ENCODE data around the gene DOK6. TPM values are rescaled to one million over a fixed set of nuclear protein-coding genes. Genes with fewer than 3 reads are reported as not detected.

Gene DOK6
- total and polyA plus RNA-seq, 9 of the 15 experiments (the other 6 are each of a cell fraction or from before 2014, with no cell fraction given) = not detected

GRCh38 chr18:69567813-69568488, 167.3 kb downstream of the DOK6 start:
- Histone ChIP-seq H2AFZ (ENCODE audit: low read depth, low read length) (no peak overlapping the region), H4K20me1 (replicated peaks; ENCODE audit: control insufficient read depth, insufficient read depth, low read length) (no peaks in the 10 kb centered on the region), H3K9me3 (replicated peaks; ENCODE audit: control insufficient read depth, insufficient read depth, low read depth, low read length) (no peaks in the 10 kb centered on the region; the same call in 1 of the 2 replicates), H3K27ac (ENCODE audit: extremely low read depth, low read depth, low read length) (no peak overlapping the region), H3K27me3 (ENCODE audit: control insufficient read depth in 2 of 2, insufficient read depth in 2 of 2, low read length in 2 of 2) (no peaks in the 10 kb centered on the region), H3K36me3 (ENCODE audit: control insufficient read depth, insufficient read depth, low read length) (no peaks in the 10 kb centered on the region), H3K79me2 (ENCODE audit: control insufficient read depth, insufficient read depth, low read length) (no peaks in the 10 kb centered on the region), H3K9me1 (ENCODE audit: control insufficient read depth, insufficient read depth, low read length) (no peaks in the 10 kb centered on the region), H3K9ac (ENCODE audit: insufficient read depth in 1 of 2, low read depth in 2 of 2, low read length in 2 of 2) (no peak overlapping the region), H3K4me1 (replicated peaks in 1 of 2; ENCODE audit: control insufficient read depth in 2 of 2, insufficient read depth in 2 of 2, low read length in 2 of 2) (no peaks in the 10 kb centered on the region), H3K4me2 (ENCODE audit: insufficient read depth, low read length) (no peak overlapping the region), H3K4me3 (no peak overlapping the region)
- no TSS peak for BruUV-seq (replicated peaks)
- POLR2A ChIA-PET = no interaction called here
- intact Hi-C loops (cut with micrococcal nuclease) = no loop called here
- FAIRE-seq (no peak), DNase-seq (ENCODE audit: extremely low read depth in 1 of 4, low spot score in 3 of 4) (peak in 1 of 4 experiments; percentile 0), ATAC-seq (no peak)
- in situ Hi-C loops (cut with MboI) = no loop called here
- WGBS (ENCODE audit: insufficient coverage, low coverage, missing lambda C conversion rate) = 7% methylated on average over 10 of the region's 10 CpGs
- CTCF ChIA-PET (ENCODE audit: low intra/inter-chr PET ratio) = no interaction called here
- TF ChIP-seq ZNF23 (CRISPR knock-in tag; IDR thresholded peaks at IDR 0.05) (no peak), RCOR1 (IDR thresholded peaks at IDR 0.05; ENCODE audit: borderline replicate concordance in 1 of 2, low read depth in 2 of 2, low read length in 2 of 2) (no peak), ATF1 (CRISPR knock-in tag; IDR thresholded peaks at IDR 0.05) (no peak), ATF1 (tag; IDR thresholded peaks at IDR 0.05) (no peak), ZNF239 (CRISPR knock-in tag; IDR thresholded peaks at IDR 0.05) (no peak), ZNF253 (CRISPR knock-in tag; conservative IDR thresholded peaks at IDR 0.05) (no peak), ZNF717 (CRISPR knock-in tag; IDR thresholded peaks at IDR 0.05) (no peak), RBM15 (IDR thresholded peaks at IDR 0.05; ENCODE audit: insufficient read depth, low read length) (no peak), ZNF174 (CRISPR knock-in tag; IDR thresholded peaks at IDR 0.05) (no peak), SREBF1 (IDR thresholded peaks at IDR 0.05; ENCODE audit: borderline replicate concordance, low read depth, low read length) (no peak), MGA (IDR thresholded peaks at IDR 0.05) (no peak), HDGF (IDR thresholded peaks at IDR 0.05) (no peak)
